GM10248 (cell line): ENCODE results near the gene NMNAT1.
A peak's percentile ranks its signal among the peaks of the same experiment; 100 is the strongest.

Experiments used
- CTCF ChIA-PET: fragments of 300-600 bp; sonication (Branson Sonifier 250); formaldehyde crosslinking; extraction: SDS; loops from one replicate; lab custom pipeline; 2021; ENCODE audit warnings: antibody characterized with exemption; lab: Yijun Ruan, JAX
- POLR2A ChIA-PET: fragments of 350-650 bp; sonication (Branson Sonifier 250); formaldehyde crosslinking; extraction: SDS; loops from one replicate; lab custom pipeline; 2020; ENCODE audit warnings: antibody characterized with exemption; lab: Yijun Ruan, JAX
- DNase-seq: peaks from one replicate; pipeline ENCODE4 v3.0.0; 2012; ENCODE audit errors: extremely low spot score
- TF ChIP-seq, protein P1 (sequence below): IDR thresholded peaks from 2 replicates; pipeline ENCODE4 v1.5.1; 2012; ENCODE audit warnings: mild to moderate bottlenecking, low read depth; ENCODE audit errors: extremely low read depth, missing control alignments, control extremely low read depth

Gene NMNAT1

DNA sequence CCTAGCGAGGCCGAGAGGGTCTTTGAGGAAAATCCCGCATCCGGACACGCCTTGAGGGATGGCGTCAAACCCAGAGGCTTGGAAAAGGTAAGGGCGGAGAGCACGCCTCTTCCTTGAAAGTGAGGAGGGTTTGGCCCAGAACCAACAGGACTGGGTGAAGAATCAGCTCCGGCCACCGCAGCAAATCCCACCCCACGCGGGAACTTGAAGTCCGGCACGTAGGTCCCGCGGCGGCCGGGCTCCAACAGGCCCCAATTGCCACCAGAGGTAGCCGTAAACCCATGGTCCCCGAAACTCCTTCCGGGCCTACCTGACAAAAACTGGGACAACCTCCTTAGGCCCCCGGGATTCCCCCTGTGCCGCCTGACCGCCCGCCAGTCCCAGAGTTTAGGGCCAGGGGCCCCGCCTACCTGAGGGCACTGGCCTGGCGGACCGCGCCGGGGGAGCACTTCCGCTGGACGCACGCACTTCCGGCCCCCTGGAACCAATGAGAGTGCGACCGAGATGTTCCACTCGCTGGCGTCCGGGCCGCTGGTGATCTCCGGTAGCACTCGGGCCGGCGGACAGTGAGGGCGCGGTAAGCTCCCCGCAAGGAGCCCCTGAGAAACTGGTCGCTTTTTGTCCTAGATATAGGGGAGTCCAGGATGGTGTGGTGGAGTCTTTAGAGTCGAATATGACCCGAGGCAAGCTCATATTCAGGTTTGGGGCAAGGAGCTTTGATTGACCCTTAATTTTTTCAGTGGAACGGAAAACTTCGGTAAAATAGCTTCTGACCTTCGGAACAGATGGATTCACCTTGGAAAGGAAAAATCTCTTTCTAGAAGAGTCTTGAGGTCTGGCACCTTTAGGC is at the start of gene NMNAT1, which contains the start of gene LZIC:
NMNAT1 (plus strand) TSS at position 537 of the 850 bp plus-strand sequence. CDS start 28,599 bp downstream, outside the sequence.
LZIC (minus strand) TSS at position 453 of the 850 bp plus-strand sequence. CDS start 6,772 bp downstream, outside the sequence.
- POLR2A ChIA-PET = interaction anchor here (0.6 to 0.9 kb wide), 3 partner anchors 15 to 456 kb away, joined by 3 read pairs; no protein-coding TSS in a partner anchor
- peak; percentile 95 for DNase-seq
- TF ChIP-seq, protein P1, sequence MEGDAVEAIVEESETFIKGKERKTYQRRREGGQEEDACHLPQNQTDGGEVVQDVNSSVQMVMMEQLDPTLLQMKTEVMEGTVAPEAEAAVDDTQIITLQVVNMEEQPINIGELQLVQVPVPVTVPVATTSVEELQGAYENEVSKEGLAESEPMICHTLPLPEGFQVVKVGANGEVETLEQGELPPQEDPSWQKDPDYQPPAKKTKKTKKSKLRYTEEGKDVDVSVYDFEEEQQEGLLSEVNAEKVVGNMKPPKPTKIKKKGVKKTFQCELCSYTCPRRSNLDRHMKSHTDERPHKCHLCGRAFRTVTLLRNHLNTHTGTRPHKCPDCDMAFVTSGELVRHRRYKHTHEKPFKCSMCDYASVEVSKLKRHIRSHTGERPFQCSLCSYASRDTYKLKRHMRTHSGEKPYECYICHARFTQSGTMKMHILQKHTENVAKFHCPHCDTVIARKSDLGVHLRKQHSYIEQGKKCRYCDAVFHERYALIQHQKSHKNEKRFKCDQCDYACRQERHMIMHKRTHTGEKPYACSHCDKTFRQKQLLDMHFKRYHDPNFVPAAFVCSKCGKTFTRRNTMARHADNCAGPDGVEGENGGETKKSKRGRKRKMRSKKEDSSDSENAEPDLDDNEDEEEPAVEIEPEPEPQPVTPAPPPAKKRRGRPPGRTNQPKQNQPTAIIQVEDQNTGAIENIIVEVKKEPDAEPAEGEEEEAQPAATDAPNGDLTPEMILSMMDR = no peak
- CTCF ChIA-PET = interaction anchor here (0.8 to 2.6 kb wide), 16 partner anchors 8 to 487 kb away, joined by 3 to 17 read pairs (median 4); partner anchors contain the start of gene CENPS

DNA sequence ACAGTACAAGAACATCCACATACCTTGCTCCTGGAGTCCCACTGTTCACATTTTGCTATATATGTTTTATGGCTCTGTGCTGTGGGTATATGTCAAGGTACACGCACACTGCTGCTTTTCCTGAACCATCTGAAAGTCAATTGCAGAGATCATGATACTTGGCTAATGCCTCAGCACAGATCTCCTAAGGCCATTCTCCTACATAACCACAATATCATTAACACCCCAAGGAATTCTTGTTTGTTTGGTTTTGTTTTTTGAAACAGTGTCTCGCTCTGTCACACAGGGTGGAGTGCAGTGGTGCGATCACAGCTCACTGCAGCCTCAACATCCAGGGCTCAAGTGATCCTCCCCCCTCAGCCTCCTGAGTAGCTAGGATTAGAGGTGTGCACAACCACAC is 49.2 kb upstream of the NMNAT1 start:
- TF ChIP-seq, protein P1 = no peak
- ChIA-PET POLR2A (no interaction called here), CTCF (interaction anchor here (0.8 to 1.8 kb wide), 4 partner anchors 10 to 278 kb away, joined by 3 to 4 read pairs (median 3); no protein-coding TSS in a partner anchor)
- no peak for DNase-seq

DNA sequence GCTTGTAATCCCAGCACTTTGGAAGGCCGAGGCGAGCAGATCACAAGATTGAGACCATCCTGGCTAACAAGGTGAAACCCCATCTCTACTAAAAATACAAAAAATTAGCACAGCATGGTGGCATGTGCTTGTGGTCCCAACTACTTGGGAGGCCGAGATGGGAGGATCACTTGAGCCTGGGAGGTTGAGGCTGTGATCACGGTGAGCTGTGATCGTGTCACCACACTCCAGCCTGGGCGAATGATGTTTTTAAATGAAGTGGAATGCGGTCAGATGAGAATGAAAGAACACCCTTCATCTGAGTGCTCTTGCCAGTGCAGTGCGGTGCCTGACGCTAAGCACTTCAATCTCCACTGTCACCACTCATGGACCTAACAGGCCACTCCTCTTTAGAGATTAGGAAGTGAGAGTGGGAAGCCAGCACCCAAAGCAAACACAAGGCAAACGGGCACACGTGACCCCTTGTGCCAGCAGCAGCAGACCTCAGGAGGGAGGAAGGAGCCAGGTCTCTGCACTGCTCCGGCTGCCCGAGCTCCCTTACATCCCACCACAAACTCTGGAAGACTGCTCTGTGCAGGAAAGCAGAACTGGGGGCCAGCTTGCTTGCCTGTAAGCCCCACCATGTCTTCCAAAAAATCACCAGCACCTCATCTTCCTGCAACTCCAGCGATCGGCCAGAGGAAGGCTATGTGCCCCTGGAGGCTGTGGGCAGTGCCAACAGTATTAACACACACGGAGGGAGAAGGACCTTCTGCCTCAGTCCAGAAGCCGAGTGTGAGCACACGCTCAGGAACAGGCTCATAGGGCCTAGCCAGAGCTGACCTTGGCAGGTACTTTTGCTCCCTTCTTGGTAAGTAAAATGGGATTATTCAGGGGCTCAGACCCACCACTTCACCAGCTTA is 42.9 kb upstream of the NMNAT1 start:
- TF ChIP-seq, protein P1 = no peak
- ChIA-PET CTCF (no interaction called here), POLR2A (no interaction called here)
- DNase-seq = no peak

DNA sequence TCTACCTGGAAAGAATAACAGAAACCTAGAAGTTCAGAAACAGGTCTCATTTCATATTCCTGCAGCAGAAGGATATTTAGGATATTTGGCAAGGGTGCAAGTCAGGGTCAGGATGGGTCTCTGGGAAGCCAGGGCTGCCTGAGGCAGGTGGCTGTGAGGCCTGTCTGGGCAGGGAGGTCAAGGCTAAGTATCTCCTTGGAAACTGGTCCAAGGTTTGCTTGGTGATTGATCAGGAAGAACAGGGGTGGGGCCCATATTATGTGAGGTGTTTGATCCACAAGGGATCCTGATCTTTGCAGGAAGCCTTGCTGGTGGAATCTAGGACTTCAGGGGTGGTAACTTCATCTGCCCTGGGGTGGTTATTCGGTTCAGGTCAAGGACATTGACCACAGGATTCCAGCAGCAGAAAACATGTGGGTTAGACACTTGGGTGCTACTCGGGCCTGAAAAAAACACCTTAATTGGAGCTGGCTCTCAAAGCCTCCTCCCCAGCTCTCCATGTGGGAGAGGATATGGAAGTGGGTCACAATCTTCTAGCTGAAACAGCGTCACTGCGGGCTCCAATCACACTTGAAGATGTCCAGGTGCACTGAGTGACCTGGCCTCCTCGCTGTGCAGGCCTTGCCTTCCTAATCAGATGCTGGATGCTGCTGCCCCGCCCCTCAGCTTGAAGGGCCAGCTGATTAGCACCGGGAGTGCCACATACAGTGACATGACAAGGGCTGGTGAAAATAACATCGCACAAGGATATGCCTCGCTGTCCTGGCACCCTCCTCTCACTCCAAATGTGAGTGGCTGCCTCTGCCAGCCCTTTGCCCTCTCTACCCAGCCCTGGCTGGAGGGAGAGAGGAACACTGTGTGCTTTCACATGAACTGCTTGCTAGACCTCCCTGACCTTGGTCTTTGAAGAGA is 41.9 kb upstream of the NMNAT1 start:
- CTCF ChIA-PET = no interaction called here
- TF ChIP-seq, protein P1 = no peak
- no peak for DNase-seq
- POLR2A ChIA-PET = no interaction called here

DNA sequence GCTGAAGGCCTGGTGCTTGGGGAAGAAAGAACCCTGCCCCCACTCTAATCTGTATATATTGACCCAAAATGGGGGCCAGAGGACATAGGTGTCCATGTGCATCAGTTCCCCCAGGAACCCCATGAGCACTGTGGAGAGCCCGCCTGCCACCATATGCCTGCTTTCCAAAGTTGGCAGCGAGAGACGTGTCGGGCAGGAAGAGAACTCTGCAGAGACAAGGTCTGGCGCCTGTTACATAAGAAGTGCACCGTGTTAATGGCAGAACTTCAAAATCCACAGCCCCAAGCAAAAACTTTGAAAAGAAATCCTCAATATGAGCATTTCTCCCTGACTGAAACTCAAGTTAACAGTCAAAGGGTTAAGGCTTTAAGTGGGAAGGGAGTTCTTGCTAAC is 41.2 kb upstream of the NMNAT1 start:
- POLR2A ChIA-PET = no interaction called here
- TF ChIP-seq, protein P1 = no peak
- CTCF ChIA-PET = no interaction called here
- no peak for DNase-seq
